ENCODE data around the gene MVB12B.

- no peak for TF ChIP-seq GATA2 (IDR thresholded peaks at IDR 0.05; ENCODE audit: low read depth, low read length)
- TF ChIP-seq GATA3 (IDR thresholded peaks at IDR 0.05; ENCODE audit: low read depth, low read length), result no peak
Measured at GRCh38 chr9:126397056-126397455, 70.4 kb downstream of the MVB12B start.
